ENCODE measurements around the gene BASP1. TPM values are rescaled to one million over a fixed set of nuclear protein-coding genes. Genes with fewer than 3 reads are reported as not detected.
A peak's percentile ranks its signal among the peaks of the same experiment; 100 is the strongest.

The BASP1 gene
- total RNA-seq, 4 donors from 2014 or later, result 10.1 to 29.6 (median 23.0) TPM

GRCh38 chr5:17218353-17219005 is 1.0 kb downstream of the BASP1 start:
- no peak for TF ChIP-seq POLR2A (IDR thresholded peaks at IDR 0.05)
- TF ChIP-seq CTCF (IDR thresholded peaks at IDR 0.05), result no peak
- H3K27ac ChIP-seq, result peak overlapping the region in 2 of 3 donors; percentile 55 to 56
- H3K27me3 ChIP-seq, result no peaks in the 10 kb centered on the region
- no peaks in the 10 kb centered on the region for H3K36me3 ChIP-seq
- H3K9me3 ChIP-seq, result no peaks in the 10 kb centered on the region
- H3K4me3 ChIP-seq (replicated peaks in 1 of 3), result peak overlapping the region in 2 of 3 donors; percentile 57 to 59
- H3K4me1 ChIP-seq, result peaks cover 0 to 6% of the 10 kb centered on the region in 2 donors
- WGBS, 2 donors, result 1 to 2% methylated on average over 24 to 45 of the region's 45 CpGs
- DNase-seq, result peak; percentile 26 to 35
- intact Hi-C loops (cut with DNase I), result loop anchor here (10.0 kb wide), 1 partner anchor 1096 kb away; no protein-coding TSS in a partner anchor

- Histone ChIP-seq H3K36me3 (no peaks in the 10 kb centered on the region), H3K4me1 (peaks cover 5 to 6% of the 10 kb centered on the region in 2 donors), H3K27me3 (no peaks in the 10 kb centered on the region), H3K4me3 (replicated peaks in 1 of 3) (peak overlapping the region in 2 of 3 donors; percentile 57 to 59), H3K9me3 (no peaks in the 10 kb centered on the region), H3K27ac (peak overlapping the region in 1 of 3 donors; percentile 55)
- 17 to 22% methylated on average over 19 to 20 of the region's 20 CpGs for WGBS, 2 donors
- intact Hi-C loops (cut with DNase I), result loop anchor here (10.0 kb wide), 1 partner anchor 1096 kb away; no protein-coding TSS in a partner anchor
- TF ChIP-seq POLR2A (IDR thresholded peaks at IDR 0.05) (no peak), CTCF (IDR thresholded peaks at IDR 0.05) (no peak)
- peak; percentile 14 to 24 for DNase-seq
These were observed 1.6 kb downstream of the BASP1 start for GRCh38 chr5:17219006-17219422.

GRCh38 chr5:17219469-17219868 is 2.0 kb downstream of the BASP1 start:
- intact Hi-C loops (cut with DNase I), result loop anchor here (10.0 kb wide), 1 partner anchor 1095 kb away; no protein-coding TSS in a partner anchor
- no peaks in the 10 kb centered on the region for H3K27me3 ChIP-seq

GRCh38 chr5:17219992-17220391 is 2.6 kb downstream of the BASP1 start:
- H3K9me3 ChIP-seq, result no peaks in the 10 kb centered on the region
- peaks cover 5 to 6% of the 10 kb centered on the region in 2 donors for H3K4me1 ChIP-seq
- no peak overlapping the region for H3K4me3 ChIP-seq (replicated peaks in 1 of 3)
- no peak overlapping the region for H3K27ac ChIP-seq
- no peaks in the 10 kb centered on the region for H3K36me3 ChIP-seq
- H3K27me3 ChIP-seq, result no peaks in the 10 kb centered on the region
- intact Hi-C loops (cut with DNase I), result loop anchor here (10.0 kb wide), 1 partner anchor 1095 kb away; no protein-coding TSS in a partner anchor
- WGBS, 2 donors, result 95% methylated on average over 6 of the region's 6 CpGs
- no peak for DNase-seq
- TF ChIP-seq CTCF (IDR thresholded peaks at IDR 0.05), result no peak

More at GRCh38 chr5:17219469-17219868, 2.0 kb downstream of the BASP1 start:
- DNase-seq, result no peak
- TF ChIP-seq CTCF (IDR thresholded peaks at IDR 0.05), result no peak
- no peak for TF ChIP-seq POLR2A (IDR thresholded peaks at IDR 0.05)
- no peaks in the 10 kb centered on the region for H3K9me3 ChIP-seq
- no peak overlapping the region for H3K27ac ChIP-seq
- WGBS, 2 donors, result 89 to 94% methylated on average over 12 of the region's 12 CpGs
- H3K36me3 ChIP-seq, result no peaks in the 10 kb centered on the region
- H3K4me3 ChIP-seq (replicated peaks in 1 of 3), result no peak overlapping the region
- peaks cover 5 to 6% of the 10 kb centered on the region in 2 donors for H3K4me1 ChIP-seq

GRCh38 chr5:17220469-17220868 is 3.0 kb downstream of the BASP1 start:
- Histone ChIP-seq H3K36me3 (no peaks in the 10 kb centered on the region), H3K9me3 (no peaks in the 10 kb centered on the region), H3K4me3 (replicated peaks in 1 of 3) (no peak overlapping the region), H3K4me1 (peaks cover 5 to 6% of the 10 kb centered on the region in 2 donors), H3K27me3 (no peaks in the 10 kb centered on the region), H3K27ac (no peak overlapping the region)
- intact Hi-C loops (cut with DNase I), result no loop called here
- WGBS, 2 donors, result 95 to 97% methylated on average over 4 of the region's 4 CpGs
- TF ChIP-seq CTCF (IDR thresholded peaks at IDR 0.05) (no peak), POLR2A (IDR thresholded peaks at IDR 0.05) (no peak)
- no peak for DNase-seq
